Suprapubic skin (tissue), 4 donors: Measurements from ENCODE around the gene ICA1.

Experiments used
- EP300 ChIP-seq: sonication (generic); formaldehyde crosslinking; IDR thresholded peaks from one replicate; pipeline ENCODE4 v1.6.1; 2017; ENCODE audit warnings: antibody characterized with exemption
- POLR2A ChIP-seq, 2 donors: fragments of 450-650 bp; IDR thresholded peaks; one replicate each; pipeline ENCODE4 v1.6.1; 2017; ENCODE audit warnings: antibody characterized with exemption in 2 of 2, mild to moderate bottlenecking in 2 of 2, moderate library complexity in 2 of 2
- POLR2AphosphoS5 ChIP-seq, 3 donors: sonication (generic); formaldehyde crosslinking; IDR thresholded peaks; one replicate each; pipeline ENCODE4 v1.6.1; 2017; ENCODE audit warnings: antibody characterized with exemption in 3 of 3
- TF ChIP-seq, protein P1 (sequence below), 2 donors: fragments of 200-600 bp in 1 of 2; fragments of 450-650 bp in 1 of 2; sonication (generic) in 1 of 2; IDR thresholded peaks; one replicate each; pipeline ENCODE4 v1.5.1; 2016 to 2019; ENCODE audit warnings: antibody characterized with exemption in 2 of 2, mild to moderate bottlenecking in 1 of 2, moderate library complexity in 1 of 2

DNA sequence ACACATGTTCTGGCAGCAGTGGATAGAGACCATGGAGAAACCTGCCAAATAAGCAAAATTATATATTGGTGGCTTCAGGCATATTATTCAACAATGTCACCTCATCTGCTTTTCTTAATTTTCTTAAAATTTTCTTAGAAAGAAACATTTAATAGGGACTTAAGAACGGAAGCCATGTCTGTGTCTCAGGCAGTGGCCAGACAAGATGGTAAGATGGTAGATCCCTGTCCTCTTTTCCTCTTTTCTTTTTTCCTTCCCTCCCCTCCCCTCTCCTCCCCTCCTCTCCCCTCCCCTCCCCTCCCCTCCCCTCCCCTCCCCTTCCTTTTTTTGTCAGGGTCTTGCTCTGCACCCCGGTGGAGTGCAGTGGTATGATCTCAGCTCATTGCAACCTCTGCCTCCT, 24.2 kb upstream of the ICA1 start:
- TF ChIP-seq POLR2AphosphoS5 (IDR thresholded peaks at IDR 0.05) (no peak), POLR2A (IDR thresholded peaks at IDR 0.05) (no peak), EP300 (no peak)
- TF ChIP-seq, protein P1, sequence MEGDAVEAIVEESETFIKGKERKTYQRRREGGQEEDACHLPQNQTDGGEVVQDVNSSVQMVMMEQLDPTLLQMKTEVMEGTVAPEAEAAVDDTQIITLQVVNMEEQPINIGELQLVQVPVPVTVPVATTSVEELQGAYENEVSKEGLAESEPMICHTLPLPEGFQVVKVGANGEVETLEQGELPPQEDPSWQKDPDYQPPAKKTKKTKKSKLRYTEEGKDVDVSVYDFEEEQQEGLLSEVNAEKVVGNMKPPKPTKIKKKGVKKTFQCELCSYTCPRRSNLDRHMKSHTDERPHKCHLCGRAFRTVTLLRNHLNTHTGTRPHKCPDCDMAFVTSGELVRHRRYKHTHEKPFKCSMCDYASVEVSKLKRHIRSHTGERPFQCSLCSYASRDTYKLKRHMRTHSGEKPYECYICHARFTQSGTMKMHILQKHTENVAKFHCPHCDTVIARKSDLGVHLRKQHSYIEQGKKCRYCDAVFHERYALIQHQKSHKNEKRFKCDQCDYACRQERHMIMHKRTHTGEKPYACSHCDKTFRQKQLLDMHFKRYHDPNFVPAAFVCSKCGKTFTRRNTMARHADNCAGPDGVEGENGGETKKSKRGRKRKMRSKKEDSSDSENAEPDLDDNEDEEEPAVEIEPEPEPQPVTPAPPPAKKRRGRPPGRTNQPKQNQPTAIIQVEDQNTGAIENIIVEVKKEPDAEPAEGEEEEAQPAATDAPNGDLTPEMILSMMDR (IDR thresholded peaks at IDR 0.05), result no peak
